Ureter (tissue), 1 donor: ENCODE measurements around the gene SPTY2D1. TPM values are rescaled to one million over a fixed set of nuclear protein-coding genes. Genes with fewer than 3 reads are reported as not detected.

ENCODE experiments used
- DNase-seq: peaks from one replicate; pipeline ENCODE4 v3.0.0-alpha.2; 2020; ENCODE audit warnings: low spot score
- total RNA-seq: library from RNA; stranded (reverse); gene quantifications from one replicate; pipeline ENCODE4 v1.2.4, GENCODE V29; 2023
- donor health status: DM: yes; HTN: yes; CAD: no.

Gene SPTY2D1
- total RNA-seq, 1 donor from 2014 or later, result 17.7 TPM

- DNase-seq, result no peak
Observed at GRCh38 chr11:18563090-18563730, 70.9 kb downstream of the SPTY2D1 start.

Other genes starting within 250 kb of the SPTY2D1 start
- 304 TPM for gene LDHA, start 239.8 kb downstream of the SPTY2D1 start, total RNA-seq
- not detected for gene LDHC, start 222.0 kb downstream of the SPTY2D1 start, total RNA-seq
- gene LDHAL6A, start 178.5 kb downstream of the SPTY2D1 start, total RNA-seq, result not detected
- gene TSG101, start 107.4 kb downstream of the SPTY2D1 start, total RNA-seq, result 51.5 TPM
- 30.9 TPM for gene UEVLD, start 45.6 kb downstream of the SPTY2D1 start, total RNA-seq
- 5.9 TPM for gene MISFA, start 34.6 kb downstream of the SPTY2D1 start, total RNA-seq
- 4.6 TPM for gene TMEM86A, start 64.4 kb upstream of the SPTY2D1 start, total RNA-seq
- 4.1 TPM for gene IGSF22, start 91.8 kb upstream of the SPTY2D1 start, total RNA-seq
- 2.6 TPM for gene PTPN5, start 157.5 kb upstream of the SPTY2D1 start, total RNA-seq